AG20443 (cell line): ENCODE measurements around the gene SLC31A1.

Experiments used
- DNase-seq: peaks from one replicate; pipeline ENCODE4 v3.0.0; 2012; ENCODE audit warnings: low spot score, mixed read lengths

Gene SLC31A1

DNA sequence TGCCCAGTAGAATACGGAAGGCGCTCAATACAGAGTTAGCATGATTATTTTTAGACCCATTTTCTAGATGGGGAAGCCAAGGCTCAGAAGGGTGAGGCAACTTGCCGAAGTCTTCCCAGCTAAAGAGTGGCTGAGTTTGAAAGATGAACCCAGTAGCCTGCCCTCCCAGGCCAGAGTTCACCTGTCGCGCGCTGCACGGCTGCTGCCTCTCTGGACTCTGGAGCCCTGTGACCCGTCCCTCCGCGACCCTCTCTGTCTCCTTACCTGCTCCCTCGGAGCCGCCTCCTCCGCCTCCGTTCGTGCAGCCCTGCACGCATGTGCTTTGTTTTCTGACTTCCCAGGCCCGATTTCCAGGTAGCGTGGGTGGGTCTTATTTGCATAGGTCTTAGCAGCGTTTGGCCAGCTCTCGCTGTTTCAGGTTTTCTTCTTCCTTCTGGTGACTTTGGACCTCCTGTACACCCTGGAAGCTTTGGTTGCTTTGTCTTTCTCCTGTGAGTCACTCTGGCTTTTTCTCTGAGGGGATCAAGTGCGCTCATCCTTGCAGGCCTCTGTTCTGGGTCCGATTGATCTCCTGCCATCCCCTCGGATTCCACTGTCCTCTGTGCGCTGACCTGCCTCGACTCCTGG, 81.6 kb downstream of the SLC31A1 start, which contains the start of gene RNF183:
RNF183 (minus strand) TSS at position 585 of the 627 bp plus-strand sequence. CDS start 5,192 bp downstream, outside the sequence.
- no peak for DNase-seq

GRCh38 chr9:113306566-113306965, 85.2 kb downstream of the SLC31A1 start:
- no peak for DNase-seq

GRCh38 chr9:113307396-113307975, 86.1 kb downstream of the SLC31A1 start:
- no peak for DNase-seq

DNA sequence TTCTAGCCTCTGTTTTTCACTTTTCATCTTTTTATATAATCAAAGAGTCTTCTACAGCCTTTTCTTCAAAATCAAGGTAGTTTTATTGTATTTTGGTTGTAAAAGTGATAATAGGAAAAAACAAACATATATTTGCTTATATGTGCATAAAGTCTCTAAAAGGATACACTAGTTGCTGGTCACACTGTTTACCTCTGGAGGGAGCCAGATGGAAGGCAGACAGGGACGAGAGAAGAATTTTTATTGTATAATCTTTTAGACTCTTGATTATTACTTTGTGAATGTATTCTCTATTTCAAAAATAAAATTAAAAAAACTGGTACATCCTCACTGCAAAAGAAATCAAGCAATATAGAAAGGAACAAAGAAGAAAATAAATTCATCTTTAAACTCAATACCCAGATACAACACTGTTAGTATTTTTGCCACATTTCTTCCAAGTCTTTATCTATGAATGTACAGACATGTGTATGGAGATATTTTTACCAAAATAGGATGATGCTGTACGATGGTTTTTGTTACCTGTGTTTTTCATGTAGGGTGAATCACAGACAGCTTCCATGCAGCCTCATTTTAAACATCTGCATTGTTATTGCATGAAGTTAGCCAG, 88.0 kb downstream of the SLC31A1 start:
- peak; percentile 67 for DNase-seq

GRCh38 chr9:113310538-113310937, 89.2 kb downstream of the SLC31A1 start:
- peak; percentile 19 for DNase-seq

- no peak for DNase-seq
These were observed 90.6 kb downstream of the SLC31A1 start for GRCh38 chr9:113311961-113312360.

DNA sequence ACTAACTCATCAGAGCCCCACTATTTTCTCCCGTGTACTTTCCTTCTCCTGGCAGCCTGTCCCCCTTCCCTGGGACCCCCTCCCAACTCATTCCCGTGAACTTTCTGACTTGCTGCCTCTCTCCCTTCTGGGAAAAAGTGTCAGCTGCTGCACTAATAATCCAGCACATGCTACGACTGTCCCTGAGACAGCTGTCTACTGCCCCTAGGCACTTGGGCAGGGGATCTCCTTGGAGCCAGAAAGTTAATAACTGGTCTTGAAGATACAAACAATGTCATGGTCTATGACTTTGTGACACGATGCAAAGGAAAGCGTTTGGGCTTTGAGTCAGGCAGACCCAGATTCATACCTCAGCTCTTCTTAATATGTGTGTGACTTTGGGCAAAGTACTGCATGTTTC, 91.9 kb downstream of the SLC31A1 start:
- DNase-seq = no peak
